Measurements from ENCODE around the gene MYEF2. TPM values are rescaled to one million over a fixed set of nuclear protein-coding genes. Genes with fewer than 3 reads are reported as not detected.

The MYEF2 gene
- total RNA-seq, 1 experiment from 2014 or later = 18.8 TPM

- POLR2A ChIA-PET (ENCODE audit: unreplicated experiment) = no interaction called here
- TF ChIP-seq EZH2 (IDR thresholded peaks at IDR 0.05; ENCODE audit: low read length, unreplicated experiment) (no peak), EZH2phosphoT487 (IDR thresholded peaks at IDR 0.05; ENCODE audit: borderline replicate concordance, low read length) (no peak)
- TF ChIP-seq, protein P1, sequence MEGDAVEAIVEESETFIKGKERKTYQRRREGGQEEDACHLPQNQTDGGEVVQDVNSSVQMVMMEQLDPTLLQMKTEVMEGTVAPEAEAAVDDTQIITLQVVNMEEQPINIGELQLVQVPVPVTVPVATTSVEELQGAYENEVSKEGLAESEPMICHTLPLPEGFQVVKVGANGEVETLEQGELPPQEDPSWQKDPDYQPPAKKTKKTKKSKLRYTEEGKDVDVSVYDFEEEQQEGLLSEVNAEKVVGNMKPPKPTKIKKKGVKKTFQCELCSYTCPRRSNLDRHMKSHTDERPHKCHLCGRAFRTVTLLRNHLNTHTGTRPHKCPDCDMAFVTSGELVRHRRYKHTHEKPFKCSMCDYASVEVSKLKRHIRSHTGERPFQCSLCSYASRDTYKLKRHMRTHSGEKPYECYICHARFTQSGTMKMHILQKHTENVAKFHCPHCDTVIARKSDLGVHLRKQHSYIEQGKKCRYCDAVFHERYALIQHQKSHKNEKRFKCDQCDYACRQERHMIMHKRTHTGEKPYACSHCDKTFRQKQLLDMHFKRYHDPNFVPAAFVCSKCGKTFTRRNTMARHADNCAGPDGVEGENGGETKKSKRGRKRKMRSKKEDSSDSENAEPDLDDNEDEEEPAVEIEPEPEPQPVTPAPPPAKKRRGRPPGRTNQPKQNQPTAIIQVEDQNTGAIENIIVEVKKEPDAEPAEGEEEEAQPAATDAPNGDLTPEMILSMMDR (conservative IDR thresholded peaks at IDR 0.05; ENCODE audit: low read depth, low read length) = no peak
- H2AFZ ChIP-seq (ENCODE audit: low read length) = no peak overlapping the region
- no peaks in the 10 kb centered on the region for H3K9me2 ChIP-seq (replicated peaks; ENCODE audit: low read length)
- no peak overlapping the region for H3K9ac ChIP-seq (ENCODE audit: low read length)
- intact Hi-C loops (cut with micrococcal nuclease) = no loop called here
- no peaks in the 10 kb centered on the region for H3K79me2 ChIP-seq (ENCODE audit: low read length)
- H3K36me3 ChIP-seq (ENCODE audit: low read depth, low read length) = no peaks in the 10 kb centered on the region
- no TSS peak for BruUV-seq (replicated peaks)
- DNase-seq (no peak), ATAC-seq (no peak)
- no peak overlapping the region for H3K27ac ChIP-seq (ENCODE audit: low read length)
- CTCF ChIA-PET = no interaction called here
- no peak overlapping the region for H3K4me3 ChIP-seq (ENCODE audit: low read length)
- H3K9me3 ChIP-seq (ENCODE audit: low read length) = no peaks in the 10 kb centered on the region
- no peaks in the 10 kb centered on the region for H3F3A ChIP-seq (ENCODE audit: low read length, unreplicated experiment)
- H3K27me3 ChIP-seq (ENCODE audit: low read length) = no peaks in the 10 kb centered on the region
- no peak overlapping the region for H3K4me2 ChIP-seq (ENCODE audit: low read length)
- no peaks in the 10 kb centered on the region for H3K4me1 ChIP-seq (ENCODE audit: insufficient read depth, low read length)
- no peaks in the 10 kb centered on the region for H4K20me1 ChIP-seq (ENCODE audit: low read length)
These were observed 46.8 kb downstream of the MYEF2 start for GRCh38 chr15:48131324-48131723.

DNA sequence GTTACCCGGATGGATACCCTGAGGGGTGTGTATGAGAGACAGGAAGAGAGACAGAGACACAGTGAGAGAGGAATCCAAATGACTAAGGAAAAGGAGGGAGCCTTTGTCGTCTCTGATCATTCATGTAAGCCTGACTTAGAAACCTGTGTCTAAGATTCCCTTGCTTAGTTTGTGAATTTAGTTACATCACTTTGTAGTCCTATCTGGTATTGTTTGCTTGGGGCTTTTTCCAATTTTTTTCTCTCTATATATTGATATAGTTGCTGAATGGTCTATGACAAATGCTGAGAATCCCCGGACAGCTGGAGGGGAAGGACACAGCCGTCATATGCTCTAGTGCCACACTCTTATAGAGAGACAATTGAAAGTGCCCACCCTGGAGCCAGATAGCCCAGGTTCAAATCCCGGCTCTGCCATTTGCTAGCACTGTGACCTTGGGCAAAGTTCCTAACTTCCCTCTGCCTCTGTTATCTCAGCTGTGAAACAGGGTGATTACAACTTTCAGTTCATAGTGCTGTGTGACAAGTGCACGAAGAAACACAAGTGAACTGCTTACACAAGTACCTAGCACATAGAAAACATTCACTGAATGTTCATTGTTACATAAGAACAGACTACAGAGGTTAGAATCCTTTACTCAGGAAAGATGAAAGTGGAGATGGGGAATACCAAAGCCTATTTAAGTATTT, 51.3 kb downstream of the MYEF2 start:
- H3K4me3 ChIP-seq (ENCODE audit: low read length) = no peak overlapping the region
- no peak overlapping the region for H3K9ac ChIP-seq (ENCODE audit: low read length)
- no TSS peak for BruUV-seq (replicated peaks)
- intact Hi-C loops (cut with micrococcal nuclease) = no loop called here
- H3K9me2 ChIP-seq (replicated peaks; ENCODE audit: low read length) = no peaks in the 10 kb centered on the region
- H2AFZ ChIP-seq (ENCODE audit: low read length) = no peak overlapping the region
- ChIA-PET POLR2A (ENCODE audit: unreplicated experiment) (no interaction called here), CTCF (no interaction called here)
- H3F3A ChIP-seq (ENCODE audit: low read length, unreplicated experiment) = no peaks in the 10 kb centered on the region
- H3K79me2 ChIP-seq (ENCODE audit: low read length) = no peaks in the 10 kb centered on the region
- DNase-seq (no peak), ATAC-seq (no peak)
- H3K4me1 ChIP-seq (ENCODE audit: insufficient read depth, low read length) = no peaks in the 10 kb centered on the region
- no peak overlapping the region for H3K4me2 ChIP-seq (ENCODE audit: low read length)
- H3K9me3 ChIP-seq (ENCODE audit: low read length) = no peaks in the 10 kb centered on the region
- H3K27me3 ChIP-seq (ENCODE audit: low read length) = peaks cover 10% of the 10 kb centered on the region
- H3K27ac ChIP-seq (ENCODE audit: low read length) = no peak overlapping the region
- no peaks in the 10 kb centered on the region for H3K36me3 ChIP-seq (ENCODE audit: low read depth, low read length)
- TF ChIP-seq, protein P1 (conservative IDR thresholded peaks at IDR 0.05; ENCODE audit: low read depth, low read length) = no peak
- H4K20me1 ChIP-seq (ENCODE audit: low read length) = no peaks in the 10 kb centered on the region

DNA sequence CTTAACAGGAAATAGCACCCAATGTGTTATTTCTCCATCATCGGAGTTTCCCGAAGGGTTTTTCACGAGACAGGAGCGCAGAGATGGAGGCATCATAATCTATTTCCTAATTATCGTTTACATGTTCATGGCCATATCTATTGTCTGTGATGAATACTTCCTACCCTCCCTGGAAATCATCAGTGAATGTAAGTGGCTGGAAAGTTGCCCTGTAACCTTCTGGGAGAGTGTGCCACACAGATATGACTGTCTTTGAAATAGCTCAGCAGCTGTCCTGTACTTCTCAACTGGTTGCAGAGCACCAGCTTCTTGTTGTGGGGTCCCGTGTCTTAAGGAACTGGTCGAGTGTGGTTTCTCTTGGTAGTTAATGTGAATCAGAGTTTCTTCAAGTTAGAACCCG, 56.2 kb downstream of the MYEF2 start:
- Histone ChIP-seq H3K27ac (ENCODE audit: low read length) (no peak overlapping the region), H3K4me1 (ENCODE audit: insufficient read depth, low read length) (no peaks in the 10 kb centered on the region), H3K9me2 (replicated peaks; ENCODE audit: low read length) (no peaks in the 10 kb centered on the region), H3F3A (ENCODE audit: low read length, unreplicated experiment) (no peaks in the 10 kb centered on the region), H4K20me1 (ENCODE audit: low read length) (no peaks in the 10 kb centered on the region), H3K4me2 (ENCODE audit: low read length) (no peak overlapping the region), H3K79me2 (ENCODE audit: low read length) (no peaks in the 10 kb centered on the region), H3K36me3 (ENCODE audit: low read depth, low read length) (no peaks in the 10 kb centered on the region), H2AFZ (ENCODE audit: low read length) (no peak overlapping the region), H3K27me3 (ENCODE audit: low read length) (peaks cover 30% of the 10 kb centered on the region), H3K9ac (ENCODE audit: low read length) (no peak overlapping the region), H3K4me3 (ENCODE audit: low read length) (no peak overlapping the region), H3K9me3 (ENCODE audit: low read length) (no peaks in the 10 kb centered on the region)
- intact Hi-C loops (cut with micrococcal nuclease) = no loop called here
- ATAC-seq = no peak
- DNase-seq = no peak
- TF ChIP-seq EZH2 (IDR thresholded peaks at IDR 0.05; ENCODE audit: low read length, unreplicated experiment) (no peak), EZH2phosphoT487 (IDR thresholded peaks at IDR 0.05; ENCODE audit: borderline replicate concordance, low read length) (no peak)
- TF ChIP-seq, protein P1 (conservative IDR thresholded peaks at IDR 0.05; ENCODE audit: low read depth, low read length) = no peak
- no TSS peak for BruUV-seq (replicated peaks)
- ChIA-PET CTCF (no interaction called here), POLR2A (ENCODE audit: unreplicated experiment) (no interaction called here)
